H4 (cell line): ENCODE results near the gene GLRA3. TPM values are rescaled to one million over a fixed set of nuclear protein-coding genes. Genes with fewer than 3 reads are reported as not detected.
"Not testable (repeated sequence)": the region's sequence is repeated elsewhere in the genome, so short reads cannot be mapped to it uniquely, and the experiment has no call there.

Source experiments
- DNase-seq: peaks from one replicate; pipeline ENCODE4 v3.0.0-alpha.2; 2015; ENCODE audit warnings: low spot score
- total RNA-seq: library from RNA; depleted of rRNA; stranded (reverse); fragments of >200 nt; shearing (Covaris generic); gene quantifications from 2 replicates; pipeline ENCODE4 v1.2.3, GENCODE V29; 2014

Gene GLRA3
- total RNA-seq, 1 experiment from 2014 or later = not detected

DNA sequence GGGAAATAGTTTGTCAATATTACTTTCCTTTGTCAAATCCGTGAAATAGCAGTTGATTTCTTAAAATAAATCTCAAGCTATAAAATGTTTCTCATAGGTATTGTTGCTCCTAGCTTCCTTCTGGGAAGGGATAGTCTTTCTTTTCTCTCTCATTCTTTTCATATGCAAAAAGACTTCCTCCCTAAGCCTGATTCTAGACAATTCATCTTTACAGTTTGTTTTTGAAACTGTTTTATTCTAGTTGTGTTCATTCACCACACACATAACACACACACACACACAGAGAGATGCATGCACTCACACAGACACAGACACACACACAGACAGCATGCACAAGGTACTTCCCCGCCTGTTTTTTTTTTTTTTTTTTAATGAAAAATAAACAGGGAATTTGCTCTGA lies 18.2 kb downstream of the GLRA3 start:
- no peak for DNase-seq

DNA sequence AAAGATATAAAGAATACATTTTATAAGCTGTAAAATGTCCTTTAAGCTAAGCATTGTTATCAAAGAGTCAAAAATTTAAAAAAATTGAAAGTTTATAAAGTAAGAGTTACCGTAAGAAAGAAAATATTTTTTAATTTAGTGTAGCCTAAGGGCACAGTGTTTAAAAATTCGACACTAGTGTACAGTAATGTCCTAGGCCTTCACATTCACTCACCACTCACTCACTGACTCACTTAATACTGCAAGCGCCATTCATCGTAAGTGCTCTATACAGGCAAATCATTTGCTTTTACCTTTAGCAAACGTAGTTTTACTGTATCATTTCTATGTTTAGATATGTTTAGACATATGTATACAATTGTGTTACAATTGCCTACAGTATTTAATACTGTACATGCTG lies 20.2 kb downstream of the GLRA3 start:
- DNase-seq = no peak

- DNase-seq = no peak
Observed at GRCh38 chr4:174808119-174808518, 20.9 kb downstream of the GLRA3 start.

DNA sequence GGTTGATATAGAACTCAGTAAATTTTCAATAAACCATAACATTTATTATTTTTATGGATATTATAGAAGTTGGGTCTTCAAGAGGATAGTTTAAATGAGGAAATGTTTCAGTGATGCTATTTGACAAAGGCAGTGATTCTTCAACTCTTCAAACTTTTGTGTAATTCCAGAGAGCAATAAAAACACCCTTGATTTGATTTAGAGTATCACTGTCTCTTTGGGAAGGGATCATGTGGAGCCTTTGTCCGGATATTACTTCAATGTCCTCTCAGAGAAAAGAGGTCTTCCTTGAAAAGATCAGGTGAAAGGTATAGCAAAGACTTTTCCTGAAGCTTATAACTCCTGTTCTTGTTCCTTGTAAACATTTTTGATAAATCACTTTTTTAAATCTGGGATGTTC lies 23.3 kb downstream of the GLRA3 start:
- no peak for DNase-seq

DNA sequence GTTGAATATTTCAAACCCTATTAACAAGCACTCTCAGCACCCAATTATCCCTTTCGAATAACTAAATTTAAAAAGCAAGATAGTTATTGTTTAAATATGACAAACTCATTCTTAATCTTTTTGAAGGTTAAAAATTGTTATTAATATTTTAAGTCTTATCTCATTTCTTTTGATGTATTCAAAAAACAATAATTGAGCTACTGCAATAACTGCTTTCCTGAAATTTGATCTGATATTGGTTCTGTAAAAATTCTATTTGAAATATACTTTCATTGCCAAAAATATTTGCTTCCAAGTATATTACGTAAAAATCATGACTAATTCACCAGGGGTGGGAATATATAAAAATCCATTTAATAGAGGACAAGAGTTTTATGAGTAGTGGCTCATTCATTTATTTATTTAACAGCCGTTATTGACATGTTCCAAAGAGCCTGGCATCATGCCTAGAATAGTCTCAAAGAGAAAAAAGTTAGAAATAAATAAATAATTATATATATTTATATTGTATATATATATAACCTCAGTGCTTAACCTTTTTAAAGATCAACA lies 34.4 kb downstream of the GLRA3 start:
- no peak for DNase-seq

GRCh38 chr4:174789657-174790056 lies 39.4 kb downstream of the GLRA3 start:
- no peak for DNase-seq

DNA sequence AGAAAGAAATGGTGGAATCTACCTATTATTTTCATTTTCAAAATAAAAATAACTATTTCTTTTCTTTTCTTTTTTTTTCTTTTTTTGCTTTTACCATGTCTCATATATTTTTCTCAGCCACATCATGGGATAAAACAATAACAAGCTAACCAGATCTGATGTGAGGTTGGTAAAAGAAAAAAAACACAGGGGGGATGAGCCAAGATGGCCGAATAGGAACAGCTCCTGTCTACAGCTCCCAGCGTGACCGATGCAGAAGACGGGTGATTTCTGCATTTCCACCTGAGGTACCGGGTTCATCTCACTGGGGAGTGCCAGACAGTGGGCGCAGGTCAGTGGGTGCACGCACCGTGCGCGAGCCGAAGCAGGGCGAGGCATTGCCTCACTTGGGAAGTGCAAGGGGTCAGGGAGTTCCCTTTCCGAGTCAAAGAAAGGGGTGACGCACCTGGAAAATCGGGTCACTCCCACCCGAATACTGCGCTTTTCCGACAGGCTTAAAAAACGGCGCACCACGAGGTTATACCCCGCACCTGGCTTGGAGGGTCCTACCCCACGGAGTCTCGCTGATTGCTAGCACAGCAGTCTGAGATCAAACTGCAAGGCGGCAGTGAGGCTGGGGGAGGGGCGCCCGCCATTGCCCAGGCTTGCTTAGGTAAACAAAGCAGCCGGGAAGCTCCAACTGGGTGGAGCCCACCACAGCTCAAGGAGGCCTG lies 50.6 kb downstream of the GLRA3 start:
- not testable (repeated sequence) for DNase-seq

DNA sequence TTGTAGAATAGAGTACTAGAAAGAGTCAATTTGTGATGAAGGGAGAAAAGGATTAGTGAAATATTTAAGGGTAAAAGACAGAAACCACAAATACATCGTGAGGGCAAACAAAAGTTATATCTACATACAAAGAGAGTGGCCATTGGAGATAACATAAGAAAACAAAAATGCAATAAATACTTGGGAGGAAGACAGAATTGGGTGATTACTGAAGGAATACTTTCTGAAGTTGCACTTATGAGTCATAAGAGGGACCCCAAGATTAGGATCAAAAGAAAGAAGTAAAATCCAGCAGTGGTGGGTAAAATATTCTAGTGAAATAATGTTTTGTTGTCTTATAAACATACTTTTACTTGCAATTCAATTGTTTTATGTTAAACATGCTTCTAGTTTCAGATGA lies 53.7 kb downstream of the GLRA3 start:
- DNase-seq = no peak

- peak; percentile 47 for DNase-seq
Observed at GRCh38 chr4:174764105-174764729, 64.8 kb downstream of the GLRA3 start.

- no peak for DNase-seq
Observed at GRCh38 chr4:174763454-174764104, 65.5 kb downstream of the GLRA3 start.

GRCh38 chr4:174761451-174761850 lies 67.6 kb downstream of the GLRA3 start:
- no peak for DNase-seq

GRCh38 chr4:174757736-174758135 lies 71.3 kb downstream of the GLRA3 start:
- no peak for DNase-seq

DNA sequence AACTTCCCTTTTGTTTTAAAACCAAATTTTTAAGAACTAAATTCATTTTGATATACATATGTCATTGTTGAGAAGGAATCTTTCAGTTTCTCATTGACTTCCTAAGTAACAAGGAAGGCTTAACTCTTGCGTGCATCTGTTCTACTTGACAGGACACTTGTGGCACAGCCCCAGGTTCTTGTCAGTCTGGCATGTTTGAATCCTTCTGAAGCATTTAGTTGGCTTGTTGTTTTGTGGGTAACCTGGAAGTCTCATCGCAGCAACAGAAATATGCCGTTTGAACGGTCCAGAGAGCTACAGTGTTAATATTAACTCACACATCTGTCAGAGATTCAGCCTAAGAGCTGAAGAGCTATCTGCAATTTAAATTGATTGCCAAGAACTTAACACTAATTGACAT lies 76.0 kb downstream of the GLRA3 start:
- no peak for DNase-seq

GRCh38 chr4:174752026-174752425 lies 77.0 kb downstream of the GLRA3 start:
- DNase-seq = no peak

GRCh38 chr4:174749091-174749490 lies 80.0 kb downstream of the GLRA3 start:
- peak; percentile 89 for DNase-seq

GRCh38 chr4:174746710-174747109 lies 82.3 kb downstream of the GLRA3 start:
- no peak for DNase-seq

- DNase-seq = no peak
Observed at GRCh38 chr4:174742561-174742960, 86.5 kb downstream of the GLRA3 start.

GRCh38 chr4:174739576-174739975 lies 89.5 kb downstream of the GLRA3 start:
- DNase-seq = no peak

DNA sequence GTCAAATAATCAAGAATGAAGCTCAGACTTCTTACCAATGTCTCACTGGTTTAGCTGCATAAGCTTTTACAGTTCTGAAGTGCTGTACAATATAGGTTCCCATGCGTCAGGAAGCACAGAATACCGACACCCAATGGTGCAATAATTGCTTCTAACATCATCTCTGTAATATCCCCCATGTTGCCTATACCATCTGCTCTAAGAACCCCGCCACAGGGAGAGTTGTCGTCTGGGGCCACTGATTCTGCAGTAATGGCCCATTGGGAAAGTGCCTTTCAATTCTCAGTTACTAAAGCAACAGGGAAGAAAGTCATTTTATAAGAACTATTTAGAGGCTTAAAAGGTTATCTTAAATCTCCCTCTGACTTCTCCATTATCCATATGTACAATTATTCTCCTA lies 94.9 kb downstream of the GLRA3 start:
- DNase-seq = no peak

DNA sequence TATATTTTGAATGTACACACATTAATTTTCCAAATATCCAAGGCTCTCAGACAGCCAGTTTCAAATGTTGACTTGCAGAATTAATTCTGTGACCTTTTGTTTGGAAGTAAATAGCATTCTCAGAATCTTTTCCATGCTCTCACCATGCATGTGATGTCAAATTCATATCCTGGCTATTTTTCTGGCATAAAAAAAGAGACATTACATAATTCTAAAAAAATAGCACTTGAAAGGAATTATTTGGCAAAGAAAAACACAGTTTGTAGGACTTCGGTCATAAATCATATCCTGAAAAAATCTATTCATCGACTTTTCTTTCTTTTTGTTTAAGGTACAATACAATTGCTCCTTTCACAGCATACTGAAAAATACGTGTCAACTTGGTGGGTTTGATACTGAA lies 111.2 kb downstream of the GLRA3 start:
- no peak for DNase-seq

GRCh38 chr4:174716986-174717770 lies 111.9 kb downstream of the GLRA3 start:
- no peak for DNase-seq
